HTERT RPE-1 (cell line): ENCODE measurements around the gene TNK2.

ENCODE experiments used
- in situ Hi-C: fragments of 300-500 bp; cut with MboI; formaldehyde crosslinking; loops from 4 replicates; pipeline ENCODE4 v1.14.3; 2020; ENCODE audit warnings: low sequenced_read_pairs

The TNK2 gene

DNA sequence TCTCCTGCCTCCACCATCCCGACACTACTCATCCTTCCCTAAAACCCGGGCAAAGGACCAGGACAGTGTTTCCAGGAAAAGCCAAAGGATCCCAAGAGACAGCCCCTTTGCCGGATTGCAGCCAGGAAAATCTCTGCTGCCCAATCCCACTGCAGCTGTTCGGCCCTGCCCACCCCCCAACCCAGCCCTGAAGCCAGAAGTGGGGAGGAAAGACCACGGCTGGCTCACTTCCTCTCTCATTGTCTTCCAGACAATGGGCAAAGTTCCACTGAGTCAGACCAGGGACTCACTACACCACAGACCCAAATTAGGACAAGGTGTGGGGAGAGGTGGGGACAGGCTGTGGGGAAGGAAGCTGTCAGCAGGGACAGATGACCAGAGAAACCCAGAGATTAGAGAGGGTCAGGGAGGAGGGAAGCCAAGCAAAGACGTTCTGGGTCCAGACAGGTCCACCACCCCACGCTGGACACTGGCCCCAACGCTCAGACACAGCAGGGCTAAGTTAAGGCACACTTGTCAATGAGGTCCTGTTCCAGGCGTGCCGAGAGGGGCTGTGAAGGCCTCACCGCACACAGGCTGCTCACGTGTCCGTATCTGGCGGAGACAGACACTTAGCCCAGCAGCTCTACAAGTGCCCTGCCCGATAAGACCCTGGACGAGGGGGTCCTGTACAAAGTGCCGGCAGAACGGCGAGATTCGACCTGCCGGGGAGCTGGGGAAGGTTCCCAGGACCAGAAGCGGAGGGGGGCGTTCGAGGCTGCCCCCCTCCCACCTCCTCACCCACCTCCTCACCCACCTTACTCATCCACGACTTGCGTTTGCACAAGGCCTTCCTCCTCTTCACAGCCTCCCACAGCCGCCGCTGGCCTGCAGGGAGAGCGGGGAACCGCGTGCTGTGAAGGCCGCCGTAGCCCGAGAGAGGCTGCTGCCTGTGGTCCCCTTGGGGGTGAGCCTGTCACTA lies 21.9 kb downstream of the TNK2 start:
- in situ Hi-C loops, result no loop called here

DNA sequence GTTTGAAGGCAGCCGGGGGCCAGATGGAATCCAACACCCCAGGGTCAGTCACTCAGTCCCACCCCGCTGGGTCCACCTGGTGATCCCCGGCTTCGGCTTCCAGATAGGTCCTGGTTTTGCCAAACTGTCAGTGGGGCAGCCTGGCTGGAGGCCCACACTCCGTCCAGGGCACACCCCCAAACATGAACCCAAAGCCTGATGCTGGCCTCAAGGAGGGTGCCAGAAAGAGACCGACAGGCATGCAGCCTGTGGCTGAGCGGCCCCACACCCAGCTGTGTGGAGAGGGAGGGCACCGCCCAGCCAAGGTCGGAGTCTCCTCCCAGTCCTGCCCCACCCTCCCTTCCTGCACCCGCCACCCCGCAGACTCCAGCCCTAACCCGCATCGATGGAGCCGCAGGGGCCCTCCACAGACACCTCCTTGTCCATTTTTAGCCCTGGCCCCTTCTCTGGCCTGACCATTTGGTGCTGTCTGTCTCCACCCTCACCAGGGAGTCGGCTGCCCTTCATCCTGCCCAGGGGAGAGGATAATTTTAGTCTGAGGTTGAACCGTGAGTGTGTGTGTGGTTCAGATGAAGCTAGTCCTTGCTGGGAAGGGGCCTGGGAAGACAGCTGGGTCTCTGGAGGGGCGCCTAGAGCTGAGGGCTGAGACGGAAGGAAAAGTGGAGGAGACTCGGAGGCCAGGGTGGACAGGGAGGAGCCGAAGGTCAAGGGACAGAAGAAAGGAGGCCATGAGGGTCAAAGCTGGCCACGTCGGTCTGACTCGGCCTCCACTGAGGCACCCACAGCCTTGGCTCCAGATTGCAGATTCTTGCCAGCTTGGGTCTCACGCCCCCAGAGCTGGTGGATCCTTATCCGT lies 23.1 kb downstream of the TNK2 start:
- in situ Hi-C loops, result no loop called here

DNA sequence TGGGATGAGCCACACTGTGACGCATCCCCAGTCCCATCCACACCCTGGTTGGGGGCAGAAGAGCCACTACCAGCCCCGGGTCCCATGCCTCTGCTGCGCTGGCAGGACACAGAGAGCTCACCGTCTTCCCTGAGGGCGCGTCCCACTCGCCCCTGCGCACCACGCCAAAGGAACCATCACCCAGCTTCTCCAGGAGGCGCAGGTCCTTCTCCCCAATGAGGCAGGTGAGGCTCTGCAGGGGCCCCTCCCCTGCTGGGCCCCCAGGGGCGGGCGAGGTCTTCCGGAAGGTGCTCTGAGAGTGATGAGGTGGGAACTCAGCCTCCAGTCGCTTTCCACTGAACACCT lies 23.7 kb downstream of the TNK2 start:
- in situ Hi-C loops, result no loop called here

DNA sequence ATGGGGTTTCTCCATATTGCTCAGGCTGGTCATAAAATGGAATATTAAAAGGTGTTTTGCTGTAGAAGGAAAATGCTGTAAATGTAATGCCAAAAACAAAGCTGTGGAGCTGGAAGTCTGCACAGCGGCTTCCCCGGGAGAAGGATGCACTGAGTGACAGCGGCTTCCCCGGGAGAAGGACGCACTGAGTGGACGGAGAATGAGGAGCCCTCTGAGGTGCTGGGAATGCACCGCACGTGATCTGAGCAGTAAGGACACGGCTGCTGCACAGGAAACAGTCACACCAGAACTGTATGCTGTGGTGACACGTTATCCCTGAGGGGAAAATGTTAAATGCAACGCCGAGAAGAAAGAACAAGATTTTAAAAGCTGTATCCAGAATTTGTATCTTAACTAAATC lies 24.6 kb downstream of the TNK2 start:
- in situ Hi-C loops, result no loop called here

DNA sequence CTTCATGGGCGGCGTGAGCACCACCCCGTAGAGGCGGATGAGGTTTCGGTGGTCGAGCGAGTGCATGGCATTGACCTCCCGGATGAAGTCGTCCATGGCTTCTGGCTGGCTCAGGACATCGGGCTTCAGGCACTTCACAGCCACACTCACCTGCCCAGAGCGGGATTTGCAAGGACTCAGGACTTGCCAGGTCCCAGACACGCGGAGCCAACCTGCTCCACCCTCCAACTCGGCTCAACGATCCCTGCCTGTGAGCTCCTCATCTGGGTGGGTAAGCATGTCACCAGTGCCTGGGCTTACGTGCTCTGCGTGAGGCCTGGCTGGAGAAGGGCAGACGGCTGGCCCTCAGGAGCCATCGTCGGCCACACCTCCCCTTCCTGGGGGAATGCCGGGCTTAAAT lies 25.2 kb downstream of the TNK2 start:
- in situ Hi-C loops, result no loop called here

DNA sequence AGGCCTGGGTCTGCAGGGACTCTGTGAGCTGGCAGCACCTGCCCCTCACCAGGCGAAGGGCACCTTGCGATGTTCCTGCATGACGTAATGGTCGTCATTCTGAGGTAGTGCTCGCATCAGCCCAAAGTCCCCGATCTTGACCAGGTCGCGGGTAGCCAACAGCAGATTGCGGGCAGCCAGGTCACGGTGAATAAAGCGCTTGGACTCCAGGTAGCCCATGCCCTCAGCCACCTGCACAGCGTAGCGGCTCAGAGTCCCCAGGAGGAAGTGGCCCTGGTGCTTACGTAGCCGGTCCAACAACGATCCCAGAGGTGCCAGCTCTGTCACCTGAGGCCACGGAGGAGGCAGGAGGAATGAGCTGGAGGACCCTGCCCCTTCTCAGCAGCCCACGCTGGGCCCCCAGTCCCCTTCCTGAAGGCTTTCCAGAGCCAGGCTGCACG lies 26.3 kb downstream of the TNK2 start:
- in situ Hi-C loops, result no loop called here

DNA sequence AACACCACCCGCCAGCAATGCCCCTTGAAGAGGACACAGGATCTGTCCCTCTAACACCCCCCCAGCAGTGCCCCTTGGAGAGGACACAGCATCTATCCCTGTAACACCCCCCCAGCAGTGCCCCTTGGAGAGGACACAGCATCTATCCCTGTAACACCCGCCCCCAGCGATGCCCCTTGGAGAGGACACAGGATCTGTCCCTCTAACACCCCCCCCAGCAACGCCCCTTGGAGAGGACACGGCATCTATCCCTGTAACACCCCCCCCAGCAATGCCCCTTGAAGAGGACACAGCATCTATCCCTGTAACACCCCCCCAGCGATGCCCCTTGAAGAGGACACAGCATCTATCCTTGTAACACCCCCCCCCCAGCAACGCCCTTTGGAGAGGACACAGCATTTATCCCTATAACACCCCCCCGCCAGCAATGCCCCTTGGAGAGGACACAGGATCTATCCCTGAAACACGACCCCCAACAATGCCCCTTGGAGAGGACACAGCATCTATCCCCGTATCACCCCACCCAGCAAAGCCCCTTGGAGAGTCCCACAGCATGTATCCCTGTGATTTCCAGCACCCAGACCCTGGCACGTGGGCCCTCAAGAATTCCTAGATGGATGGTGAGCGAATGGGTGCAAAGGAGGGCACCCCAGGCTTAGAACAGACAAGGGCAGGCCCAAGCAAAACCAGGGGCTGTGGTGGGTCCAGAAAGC lies 26.9 kb downstream of the TNK2 start:
- in situ Hi-C loops, result no loop called here

DNA sequence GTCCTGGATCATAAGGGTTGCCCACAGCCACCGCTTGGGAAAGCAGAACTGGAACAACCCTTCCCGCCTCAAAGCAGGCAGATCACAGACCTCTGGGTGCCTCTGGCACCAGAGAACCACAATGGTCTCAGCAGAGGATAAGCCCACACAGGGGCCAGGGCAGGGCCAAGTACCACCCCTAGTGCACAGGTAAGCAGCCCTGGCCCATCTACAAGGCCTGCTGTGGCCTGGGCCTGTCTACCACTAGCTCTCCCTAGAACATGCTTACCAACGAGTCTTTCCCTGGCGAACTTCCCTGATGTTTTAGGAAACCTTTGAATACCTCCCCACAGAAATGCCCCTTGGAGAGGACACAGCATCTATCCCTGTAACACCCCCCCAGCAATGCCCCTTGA lies 28.3 kb downstream of the TNK2 start:
- in situ Hi-C loops, result no loop called here

DNA sequence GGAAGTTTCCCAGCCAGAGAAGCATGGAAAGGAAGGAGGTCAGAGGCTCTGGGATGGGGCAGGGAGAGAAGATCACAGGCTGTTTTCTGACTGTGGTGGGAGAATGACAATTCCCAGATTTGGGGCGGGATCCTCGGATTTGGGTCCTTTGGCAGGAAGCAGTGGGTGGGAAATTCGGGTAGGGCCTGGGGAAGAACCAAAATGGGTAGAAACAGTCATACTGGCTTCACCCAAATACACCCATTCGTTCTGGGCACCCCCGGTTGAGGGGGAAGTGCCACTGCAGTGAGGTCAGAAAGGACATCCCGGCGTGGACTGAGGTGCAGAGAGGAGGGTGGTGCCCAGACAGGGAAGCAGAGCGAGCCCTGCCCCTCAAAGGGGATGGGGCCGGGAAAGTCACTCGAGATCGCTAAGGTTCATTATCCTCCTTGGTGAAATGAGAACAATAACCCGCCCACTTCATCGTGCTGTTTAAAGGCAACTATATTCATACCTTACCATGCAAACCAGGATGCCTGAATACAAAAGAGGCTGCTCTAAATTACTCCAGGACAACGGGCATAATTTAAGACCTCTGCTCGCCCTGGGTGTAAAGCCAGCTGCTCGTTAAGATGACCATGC lies 28.8 kb downstream of the TNK2 start:
- in situ Hi-C loops, result no loop called here

DNA sequence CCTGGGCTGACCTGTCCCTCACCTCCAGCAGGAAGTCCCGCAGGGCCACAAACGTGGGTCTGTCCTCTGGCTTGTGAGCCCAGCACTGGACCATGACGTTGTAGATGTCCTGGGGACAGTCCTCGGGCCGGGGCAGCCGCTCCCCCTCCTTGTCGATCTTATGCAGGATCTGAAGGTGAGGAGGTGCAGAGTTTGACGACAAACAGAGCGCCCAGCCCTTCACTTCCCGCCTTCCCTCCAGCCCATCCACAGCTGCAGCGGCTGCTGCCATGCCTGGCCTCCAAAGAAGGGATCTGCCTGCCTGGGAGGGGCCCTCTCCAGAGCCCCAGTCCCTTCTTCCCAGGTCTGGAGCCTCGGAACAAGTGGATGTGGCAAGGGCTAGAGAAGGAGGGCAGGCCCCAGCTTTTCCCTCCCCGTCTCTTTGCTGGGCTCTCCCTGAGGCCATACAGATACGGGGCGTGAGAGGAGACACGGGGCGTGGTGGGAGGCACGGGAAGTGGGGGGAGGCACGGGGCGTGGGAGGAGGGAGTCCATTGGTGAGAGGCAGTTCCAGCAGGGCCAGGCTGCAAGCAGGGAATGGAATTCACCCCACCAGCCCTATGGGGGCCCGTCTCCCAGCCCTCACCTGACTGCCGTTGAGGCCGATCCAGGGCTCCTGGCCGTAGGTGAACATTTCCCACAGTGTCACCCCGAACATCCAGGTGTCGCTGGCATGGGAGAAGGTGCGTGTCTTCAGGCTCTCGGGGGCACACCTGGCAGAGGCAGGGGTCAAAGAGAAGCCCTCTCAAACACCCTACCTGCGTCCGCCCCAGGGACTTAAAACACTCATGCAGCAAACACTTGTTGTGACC lies 29.7 kb downstream of the TNK2 start:
- in situ Hi-C loops, result no loop called here

DNA sequence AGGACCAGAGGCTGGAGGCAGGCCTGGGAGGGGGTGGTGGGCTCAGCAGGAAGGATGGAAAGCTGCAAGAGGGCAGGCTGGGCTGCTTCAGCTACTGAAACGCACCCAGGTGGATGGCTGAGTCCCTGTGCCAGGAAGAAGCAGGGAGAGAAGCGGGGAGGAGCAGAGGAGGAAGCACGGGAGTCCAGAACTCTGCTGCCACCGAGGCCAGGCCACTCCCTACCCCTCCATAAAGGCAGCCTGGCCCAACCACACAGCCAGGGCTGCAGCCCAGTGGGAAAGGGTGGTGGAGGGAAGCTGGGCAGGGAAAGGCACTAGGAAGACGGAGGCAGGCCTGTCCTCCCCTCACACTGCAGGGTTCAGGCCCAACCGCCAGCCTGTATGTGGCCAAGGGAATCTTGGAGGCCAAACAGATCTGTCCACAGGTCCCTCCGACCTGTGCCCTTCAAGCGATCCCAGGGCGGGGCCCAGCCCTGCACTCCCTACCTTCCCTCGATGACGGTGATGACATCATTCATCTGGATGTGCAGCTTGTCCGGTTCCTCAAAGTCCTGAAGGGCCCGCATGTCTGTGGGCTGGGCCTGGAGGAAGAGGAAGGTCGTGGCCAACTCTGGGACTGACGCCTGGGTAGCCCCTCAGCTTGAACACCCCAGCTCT lies 30.5 kb downstream of the TNK2 start:
- in situ Hi-C loops, result no loop called here

DNA sequence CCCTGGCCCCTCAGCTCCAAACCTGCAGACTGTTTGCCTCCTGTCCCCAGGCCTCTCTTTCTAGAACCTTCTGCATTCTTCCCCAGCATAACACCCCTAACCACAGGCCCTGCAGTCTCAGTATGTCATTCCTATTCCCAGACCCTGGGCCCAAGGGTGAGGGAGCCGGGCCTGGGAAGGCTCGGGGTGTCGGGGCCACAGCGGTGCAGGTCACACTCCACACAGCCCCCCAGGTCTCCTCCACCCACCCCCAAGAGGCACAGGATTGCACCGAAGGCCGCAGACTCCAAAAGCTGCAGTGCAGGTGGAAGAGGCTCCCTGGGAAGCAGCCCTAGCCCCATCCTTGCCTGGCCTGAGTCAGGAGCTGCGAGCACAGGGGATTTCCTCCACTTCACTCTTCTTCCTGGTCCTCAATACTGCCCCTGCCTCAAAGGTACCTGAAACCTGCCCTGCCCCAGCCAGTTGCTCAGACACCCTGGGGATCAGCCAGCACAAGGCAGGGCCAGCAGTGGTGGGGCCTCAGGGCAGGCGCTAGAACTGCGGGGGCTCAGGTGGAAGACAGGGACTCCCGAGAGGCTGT lies 31.1 kb downstream of the TNK2 start:
- in situ Hi-C loops, result no loop called here

DNA sequence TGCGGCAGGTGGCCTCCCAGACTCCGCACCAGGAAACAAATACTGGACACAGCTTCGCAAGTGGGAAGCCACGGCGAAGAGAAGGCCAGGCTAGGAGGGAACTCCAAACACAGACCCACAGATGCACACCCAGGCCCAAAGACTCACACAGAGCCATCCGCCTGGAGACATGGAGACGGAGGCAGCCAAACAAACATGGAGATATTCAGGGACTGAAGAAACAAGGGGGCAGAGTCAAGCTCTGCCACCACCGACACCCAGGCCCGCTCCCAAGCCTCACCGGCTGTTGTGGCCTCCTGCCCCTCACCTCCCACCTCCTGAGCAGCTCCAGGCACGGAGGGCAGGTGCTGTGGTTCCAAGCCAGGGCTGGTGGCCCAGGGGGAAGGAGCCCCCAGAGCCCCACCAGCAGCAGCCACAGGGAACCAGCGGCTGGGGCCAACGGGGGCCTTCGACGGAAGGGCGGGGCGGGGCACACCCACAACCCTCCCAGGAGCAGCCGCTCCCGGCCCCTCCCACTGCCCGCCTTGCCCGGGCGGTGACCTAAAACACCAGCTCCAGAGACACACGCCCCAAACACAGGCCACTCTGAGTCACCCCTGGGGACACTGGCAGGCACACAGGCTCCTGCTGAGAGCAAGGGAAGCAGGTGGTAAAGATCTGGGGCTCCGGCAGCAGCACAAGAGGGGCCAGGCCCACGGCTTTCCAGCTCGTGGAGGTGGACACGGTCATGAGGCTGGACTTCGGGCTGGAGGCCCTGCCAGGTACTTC lies 31.9 kb downstream of the TNK2 start:
- in situ Hi-C loops, result no loop called here

DNA sequence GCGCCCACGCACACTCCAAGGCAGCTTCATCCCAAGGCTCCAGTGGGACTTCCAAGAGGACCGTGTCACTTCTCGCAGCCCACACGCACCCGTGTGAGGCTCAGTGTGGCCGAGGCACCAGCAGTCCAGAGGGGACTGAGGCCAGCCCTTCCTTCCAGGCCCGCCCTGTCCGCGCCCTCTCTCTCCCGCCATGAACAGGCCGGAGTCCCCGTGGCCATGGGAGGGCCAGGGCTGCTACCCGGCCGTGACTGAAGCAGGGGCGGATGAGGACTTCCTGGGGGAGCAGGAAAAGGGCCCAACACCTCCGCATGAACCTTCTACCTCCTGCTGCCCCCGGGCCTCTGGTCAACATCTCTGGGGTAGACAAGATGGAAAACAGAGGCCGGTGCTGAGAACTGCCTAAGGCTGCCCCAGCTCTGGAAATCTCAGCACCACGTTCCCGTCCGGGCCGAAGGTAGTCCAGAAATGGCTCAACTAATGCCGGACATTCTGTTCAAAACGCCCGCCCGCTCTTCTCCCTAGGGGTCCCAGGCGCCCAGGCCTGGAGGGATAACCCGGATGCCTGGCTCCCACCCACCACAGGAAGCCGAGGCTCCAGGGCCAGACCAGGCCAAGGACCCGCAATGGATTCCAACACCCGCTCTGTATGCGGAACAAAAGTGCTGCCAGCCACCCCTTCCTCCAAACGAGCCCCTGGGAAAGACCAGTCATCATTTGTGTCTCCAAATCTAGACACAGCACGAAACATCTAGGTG lies 32.7 kb downstream of the TNK2 start:
- in situ Hi-C loops, result no loop called here

DNA sequence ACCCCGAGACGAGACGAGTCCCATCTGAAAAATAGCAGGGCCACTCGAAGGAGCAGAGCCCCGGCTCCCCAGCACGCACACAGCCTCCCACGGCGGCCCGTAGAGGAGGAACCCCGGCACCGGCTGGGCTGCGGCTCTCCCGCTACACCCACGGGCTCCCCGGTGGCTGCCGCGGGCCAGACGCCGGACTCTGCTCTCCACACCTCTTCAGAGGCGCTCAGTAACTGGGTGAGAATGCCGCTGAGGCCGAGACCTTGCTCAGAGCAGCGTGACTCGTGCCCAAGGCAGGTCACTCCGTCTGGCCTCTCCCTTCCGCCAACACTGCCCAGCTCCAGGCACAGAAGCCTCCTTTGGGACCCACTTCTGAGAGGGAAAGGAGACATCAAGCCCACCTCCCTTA lies 34.4 kb downstream of the TNK2 start:
- in situ Hi-C loops, result no loop called here

DNA sequence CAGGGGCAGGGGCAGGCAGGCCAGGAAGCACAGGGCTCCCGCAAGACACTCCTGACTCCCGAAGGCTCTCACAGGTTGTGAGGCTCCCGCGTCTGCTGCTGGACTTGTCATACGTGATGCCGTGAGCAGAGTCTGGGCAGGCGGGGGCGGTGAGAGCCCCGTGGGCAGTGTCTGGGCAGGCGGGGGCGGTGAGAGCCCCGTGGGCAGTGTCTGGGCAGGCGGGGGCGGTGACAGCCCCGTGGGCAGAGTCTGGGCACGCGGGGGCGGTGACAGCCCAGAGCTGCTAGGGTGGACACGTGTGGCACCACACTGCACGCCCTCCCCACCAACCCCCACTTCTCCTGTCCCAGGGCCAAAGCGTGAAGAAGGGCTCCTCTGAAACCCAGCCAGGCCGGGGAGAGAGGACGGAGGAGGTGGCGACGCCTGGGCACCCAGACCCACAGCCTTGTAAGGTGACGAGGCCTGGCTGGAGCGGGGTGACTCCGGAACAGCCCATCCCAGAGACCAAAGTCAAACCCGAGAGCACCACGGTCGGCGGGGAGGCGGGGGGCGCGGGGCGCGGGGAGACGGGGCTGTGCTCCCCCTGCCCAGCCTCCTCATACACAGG lies 35.0 kb downstream of the TNK2 start:
- in situ Hi-C loops, result no loop called here

DNA sequence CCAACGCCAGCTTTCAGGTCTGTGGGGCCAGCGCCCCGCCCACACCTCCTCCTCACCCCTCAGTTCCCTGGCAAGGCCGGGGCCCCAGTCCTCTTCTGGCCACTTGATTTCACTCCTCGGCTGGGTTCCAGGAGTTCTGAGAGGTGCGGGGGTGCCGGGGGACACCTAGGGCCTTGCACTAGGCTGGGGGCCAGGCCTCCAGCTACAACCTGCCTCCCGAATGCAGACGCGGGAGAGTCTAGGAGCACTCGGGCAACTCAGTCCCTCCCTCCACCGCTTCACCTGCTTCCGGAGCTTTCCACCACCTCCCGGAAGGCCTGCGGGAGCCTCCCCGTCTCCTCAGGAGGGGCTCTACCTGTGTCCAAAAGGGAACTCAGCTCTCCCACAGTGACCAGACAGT lies 35.6 kb downstream of the TNK2 start:
- in situ Hi-C loops, result no loop called here
